ENCODE results near the gene GNAT3. TPM values are rescaled to one million over a fixed set of nuclear protein-coding genes. Genes with fewer than 3 reads are reported as not detected.

The GNAT3 gene
- total RNA-seq, 1 donor from 2014 or later = not detected

DNA sequence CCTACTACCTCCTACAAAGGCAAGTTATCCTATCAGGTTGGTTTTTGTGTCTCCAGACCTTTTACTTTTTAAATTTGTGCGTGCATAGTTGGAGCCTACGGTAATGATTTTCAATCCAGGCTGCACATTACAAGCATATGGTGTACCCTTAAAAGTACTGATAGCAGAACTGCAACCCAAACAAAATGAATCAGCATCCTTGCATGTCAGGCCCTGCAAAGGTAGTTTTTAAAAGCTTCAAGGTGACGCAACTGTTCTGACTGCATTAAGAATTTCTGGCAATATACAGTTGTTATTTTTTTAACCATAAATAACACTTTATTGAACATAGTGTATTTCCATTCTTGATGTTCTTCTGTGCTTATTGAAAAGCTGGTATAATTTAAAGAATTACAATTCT lies 28.9 kb downstream of the GNAT3 start:
- Histone ChIP-seq H3K36me3 (ENCODE audit: insufficient read depth, low read length) (no peaks in the 10 kb centered on the region), H3K9ac (ENCODE audit: low read length) (no peak overlapping the region), H3K4me3 (ENCODE audit: insufficient read depth, low read depth, low read length) (no peak overlapping the region), H3K4me1 (ENCODE audit: insufficient read depth, low read length) (peaks cover 13% of the 10 kb centered on the region), H3K27ac (ENCODE audit: low read depth, low read length) (no peak overlapping the region), H2AFZ (ENCODE audit: low read depth, low read length) (no peak overlapping the region), H3K79me2 (ENCODE audit: insufficient read depth, low read length) (no peaks in the 10 kb centered on the region), H3K9me3 (ENCODE audit: insufficient read depth, low read depth, low read length) (no peaks in the 10 kb centered on the region), H4K20me1 (ENCODE audit: insufficient read depth, low read length) (no peaks in the 10 kb centered on the region), H3K4me2 (ENCODE audit: low read length) (no peak overlapping the region), H3K27me3 (ENCODE audit: insufficient read depth, low read length) (no peaks in the 10 kb centered on the region)
- DNase-seq (ENCODE audit: low read depth) (peak; percentile 7), FAIRE-seq (no peak)
- Mint-ChIP-seq H3K4me1 (ENCODE audit: low read depth, unreplicated experiment) (peaks cover 14% of the 10 kb centered on the region), H3K9me3 (ENCODE audit: unreplicated experiment) (no peaks in the 10 kb centered on the region), H3K4me3 (ENCODE audit: unreplicated experiment) (no peak overlapping the region), H3K36me3 (ENCODE audit: low read depth, unreplicated experiment) (peaks cover 1% of the 10 kb centered on the region), H3K27ac (ENCODE audit: unreplicated experiment) (no peak overlapping the region), H3K27me3 (ENCODE audit: low read depth, unreplicated experiment) (no peaks in the 10 kb centered on the region)
- TF ChIP-seq, protein P1, sequence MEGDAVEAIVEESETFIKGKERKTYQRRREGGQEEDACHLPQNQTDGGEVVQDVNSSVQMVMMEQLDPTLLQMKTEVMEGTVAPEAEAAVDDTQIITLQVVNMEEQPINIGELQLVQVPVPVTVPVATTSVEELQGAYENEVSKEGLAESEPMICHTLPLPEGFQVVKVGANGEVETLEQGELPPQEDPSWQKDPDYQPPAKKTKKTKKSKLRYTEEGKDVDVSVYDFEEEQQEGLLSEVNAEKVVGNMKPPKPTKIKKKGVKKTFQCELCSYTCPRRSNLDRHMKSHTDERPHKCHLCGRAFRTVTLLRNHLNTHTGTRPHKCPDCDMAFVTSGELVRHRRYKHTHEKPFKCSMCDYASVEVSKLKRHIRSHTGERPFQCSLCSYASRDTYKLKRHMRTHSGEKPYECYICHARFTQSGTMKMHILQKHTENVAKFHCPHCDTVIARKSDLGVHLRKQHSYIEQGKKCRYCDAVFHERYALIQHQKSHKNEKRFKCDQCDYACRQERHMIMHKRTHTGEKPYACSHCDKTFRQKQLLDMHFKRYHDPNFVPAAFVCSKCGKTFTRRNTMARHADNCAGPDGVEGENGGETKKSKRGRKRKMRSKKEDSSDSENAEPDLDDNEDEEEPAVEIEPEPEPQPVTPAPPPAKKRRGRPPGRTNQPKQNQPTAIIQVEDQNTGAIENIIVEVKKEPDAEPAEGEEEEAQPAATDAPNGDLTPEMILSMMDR (IDR thresholded peaks at IDR 0.05; ENCODE audit: insufficient read depth, low read depth, low read length) = no peak
- no peak for TF ChIP-seq EZH2 (IDR thresholded peaks at IDR 0.05; ENCODE audit: insufficient read depth, low read length)

- H3K4me3 Mint-ChIP-seq (ENCODE audit: unreplicated experiment) = no peak overlapping the region
- no peaks in the 10 kb centered on the region for H3K36me3 ChIP-seq (ENCODE audit: insufficient read depth, low read length)
- H3K36me3 Mint-ChIP-seq (ENCODE audit: low read depth, unreplicated experiment) = peaks cover 1% of the 10 kb centered on the region
- H3K4me2 ChIP-seq (ENCODE audit: low read length) = peak overlapping the region; percentile 21
- no peaks in the 10 kb centered on the region for H3K9me3 ChIP-seq (ENCODE audit: insufficient read depth, low read depth, low read length)
- H3K4me3 ChIP-seq (ENCODE audit: insufficient read depth, low read depth, low read length) = no peak overlapping the region
- no peak overlapping the region for H3K9ac ChIP-seq (ENCODE audit: low read length)
- no peaks in the 10 kb centered on the region for H3K27me3 ChIP-seq (ENCODE audit: insufficient read depth, low read length)
- H3K27ac ChIP-seq (ENCODE audit: low read depth, low read length) = peak overlapping the region; percentile 54
- FAIRE-seq = no peak
- TF ChIP-seq, protein P1 (IDR thresholded peaks at IDR 0.05; ENCODE audit: insufficient read depth, low read depth, low read length) = no peak
- TF ChIP-seq EZH2 (IDR thresholded peaks at IDR 0.05; ENCODE audit: insufficient read depth, low read length) = no peak
- H3K27me3 Mint-ChIP-seq (ENCODE audit: low read depth, unreplicated experiment) = no peaks in the 10 kb centered on the region
- H3K4me1 Mint-ChIP-seq (ENCODE audit: low read depth, unreplicated experiment) = peaks cover 14% of the 10 kb centered on the region
- peaks cover 13% of the 10 kb centered on the region for H3K4me1 ChIP-seq (ENCODE audit: insufficient read depth, low read length)
- H4K20me1 ChIP-seq (ENCODE audit: insufficient read depth, low read length) = no peaks in the 10 kb centered on the region
- H3K27ac Mint-ChIP-seq (ENCODE audit: unreplicated experiment) = peak overlapping the region; percentile 96
- peak; percentile 61 for DNase-seq (ENCODE audit: low read depth)
- H3K9me3 Mint-ChIP-seq (ENCODE audit: unreplicated experiment) = no peaks in the 10 kb centered on the region
- H3K79me2 ChIP-seq (ENCODE audit: insufficient read depth, low read length) = no peaks in the 10 kb centered on the region
- H2AFZ ChIP-seq (ENCODE audit: low read depth, low read length) = no peak overlapping the region
Observed at GRCh38 chr7:80481196-80481884, 30.5 kb downstream of the GNAT3 start.

GRCh38 chr7:80480566-80480965 lies 31.3 kb downstream of the GNAT3 start:
- Mint-ChIP-seq H3K27me3 (ENCODE audit: low read depth, unreplicated experiment) (no peaks in the 10 kb centered on the region), H3K4me3 (ENCODE audit: unreplicated experiment) (peak overlapping the region; percentile 30), H3K27ac (ENCODE audit: unreplicated experiment) (peak overlapping the region; percentile 96), H3K4me1 (ENCODE audit: low read depth, unreplicated experiment) (peaks cover 14% of the 10 kb centered on the region), H3K9me3 (ENCODE audit: unreplicated experiment) (no peaks in the 10 kb centered on the region), H3K36me3 (ENCODE audit: low read depth, unreplicated experiment) (peaks cover 1% of the 10 kb centered on the region)
- DNase-seq (ENCODE audit: low read depth) (peak; percentile 73), FAIRE-seq (peak; percentile 32)
- peak overlapping the region; percentile 11 for H2AFZ ChIP-seq (ENCODE audit: low read depth, low read length)
- H3K79me2 ChIP-seq (ENCODE audit: insufficient read depth, low read length) = no peaks in the 10 kb centered on the region
- H3K4me1 ChIP-seq (ENCODE audit: insufficient read depth, low read length) = peaks cover 13% of the 10 kb centered on the region
- H4K20me1 ChIP-seq (ENCODE audit: insufficient read depth, low read length) = no peaks in the 10 kb centered on the region
- no peak overlapping the region for H3K4me3 ChIP-seq (ENCODE audit: insufficient read depth, low read depth, low read length)
- H3K9me3 ChIP-seq (ENCODE audit: insufficient read depth, low read depth, low read length) = no peaks in the 10 kb centered on the region
- peak overlapping the region; percentile 54 for H3K27ac ChIP-seq (ENCODE audit: low read depth, low read length)
- TF ChIP-seq, protein P1 (IDR thresholded peaks at IDR 0.05; ENCODE audit: insufficient read depth, low read depth, low read length) = no peak
- no peak for TF ChIP-seq EZH2 (IDR thresholded peaks at IDR 0.05; ENCODE audit: insufficient read depth, low read length)
- H3K4me2 ChIP-seq (ENCODE audit: low read length) = no peak overlapping the region
- H3K27me3 ChIP-seq (ENCODE audit: insufficient read depth, low read length) = no peaks in the 10 kb centered on the region
- no peak overlapping the region for H3K9ac ChIP-seq (ENCODE audit: low read length)
- no peaks in the 10 kb centered on the region for H3K36me3 ChIP-seq (ENCODE audit: insufficient read depth, low read length)

Data from astrocyte (in vitro differentiated cells and primary cell).